ENCODE results near the gene FOXP1.
A peak's percentile ranks its signal among the peaks of the same experiment; 100 is the strongest.
"Not testable (repeated sequence)": the region's sequence is repeated elsewhere in the genome, so short reads cannot be mapped to it uniquely, and the experiment has no call there.

FOXP1 gene

GRCh38 chr3:71033681-71034220, 549.8 kb downstream of the FOXP1 start:
- DNase-seq (ENCODE audit: low read depth in 2 of 2), result no peak

DNA sequence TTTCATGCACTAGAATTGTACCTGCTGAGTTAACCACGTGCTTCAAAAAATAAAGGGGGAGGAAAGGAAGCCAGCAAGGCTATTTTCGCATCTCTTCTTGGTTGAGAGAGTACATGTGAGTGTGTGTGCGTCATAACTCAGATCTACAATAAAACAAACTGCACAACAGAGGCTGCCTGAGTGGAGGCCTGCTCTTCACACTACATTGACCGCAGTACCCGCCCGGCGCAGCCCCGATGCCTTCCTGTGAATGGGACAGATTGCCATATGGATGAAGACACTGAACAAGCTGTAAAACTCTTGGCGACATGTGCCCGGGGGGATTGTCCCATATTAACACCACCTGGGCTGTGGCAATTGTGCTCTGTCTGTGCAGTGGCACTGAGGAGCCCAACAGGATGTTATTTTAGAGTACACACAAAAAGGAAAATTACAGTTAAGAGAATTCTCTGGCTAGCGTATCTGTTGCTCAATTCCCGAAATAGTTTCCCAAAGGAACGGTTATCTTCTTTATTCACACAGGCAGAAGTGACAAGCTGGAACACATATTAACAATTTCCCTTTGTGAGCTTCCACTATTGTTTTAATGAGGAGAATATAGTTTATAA, 551.5 kb downstream of the FOXP1 start:
- DNase-seq (ENCODE audit: low read depth in 2 of 2), result no peak

DNA sequence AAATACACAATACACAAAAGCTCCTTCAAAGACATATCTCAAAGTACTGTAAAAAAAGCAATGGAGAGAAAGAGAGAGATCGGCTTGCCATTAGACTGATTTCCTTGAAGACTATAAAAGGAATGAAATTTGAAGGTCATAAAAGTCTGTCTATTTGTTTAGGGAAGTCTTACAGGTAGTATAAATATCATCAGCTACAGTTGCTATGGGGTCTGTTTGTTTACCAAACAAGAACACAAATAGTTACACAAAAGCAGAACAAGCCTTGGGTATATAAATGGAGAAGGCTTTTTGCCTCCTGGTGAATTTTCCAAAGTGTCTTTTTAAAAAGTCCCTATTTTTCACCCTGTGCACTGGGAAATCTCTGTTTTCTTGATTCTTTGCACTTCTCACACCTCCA, 552.3 kb downstream of the FOXP1 start:
- no peak for DNase-seq (ENCODE audit: low read depth in 2 of 2)

- DNase-seq (ENCODE audit: low read depth in 2 of 2), result no peak
These were observed 552.8 kb downstream of the FOXP1 start for GRCh38 chr3:71030748-71031147.

DNA sequence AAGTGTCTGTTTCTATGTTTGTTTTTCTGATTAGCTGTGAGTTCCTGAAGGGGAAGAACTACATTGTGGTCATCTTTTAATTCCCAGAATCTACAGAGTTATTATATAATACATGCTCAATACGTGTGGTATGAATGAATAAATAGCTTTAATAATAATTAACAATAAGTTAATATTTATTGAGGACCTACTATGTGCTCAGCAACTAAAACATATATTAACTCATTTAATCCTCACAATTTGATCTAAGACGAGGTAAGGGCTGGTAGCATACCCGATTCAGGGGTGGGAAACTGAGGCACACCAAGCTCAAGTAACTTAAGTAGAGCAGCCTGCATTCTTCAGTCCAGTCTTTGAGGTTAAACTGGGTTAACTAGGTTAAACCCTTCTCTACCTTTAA, 553.8 kb downstream of the FOXP1 start:
- no peak for DNase-seq (ENCODE audit: low read depth in 2 of 2)

- DNase-seq (ENCODE audit: low read depth in 2 of 2), result no peak
These were observed 554.7 kb downstream of the FOXP1 start for GRCh38 chr3:71028802-71029201.

- no peak for DNase-seq (ENCODE audit: low read depth in 2 of 2)
These were observed 555.3 kb downstream of the FOXP1 start for GRCh38 chr3:71028184-71028583.

DNA sequence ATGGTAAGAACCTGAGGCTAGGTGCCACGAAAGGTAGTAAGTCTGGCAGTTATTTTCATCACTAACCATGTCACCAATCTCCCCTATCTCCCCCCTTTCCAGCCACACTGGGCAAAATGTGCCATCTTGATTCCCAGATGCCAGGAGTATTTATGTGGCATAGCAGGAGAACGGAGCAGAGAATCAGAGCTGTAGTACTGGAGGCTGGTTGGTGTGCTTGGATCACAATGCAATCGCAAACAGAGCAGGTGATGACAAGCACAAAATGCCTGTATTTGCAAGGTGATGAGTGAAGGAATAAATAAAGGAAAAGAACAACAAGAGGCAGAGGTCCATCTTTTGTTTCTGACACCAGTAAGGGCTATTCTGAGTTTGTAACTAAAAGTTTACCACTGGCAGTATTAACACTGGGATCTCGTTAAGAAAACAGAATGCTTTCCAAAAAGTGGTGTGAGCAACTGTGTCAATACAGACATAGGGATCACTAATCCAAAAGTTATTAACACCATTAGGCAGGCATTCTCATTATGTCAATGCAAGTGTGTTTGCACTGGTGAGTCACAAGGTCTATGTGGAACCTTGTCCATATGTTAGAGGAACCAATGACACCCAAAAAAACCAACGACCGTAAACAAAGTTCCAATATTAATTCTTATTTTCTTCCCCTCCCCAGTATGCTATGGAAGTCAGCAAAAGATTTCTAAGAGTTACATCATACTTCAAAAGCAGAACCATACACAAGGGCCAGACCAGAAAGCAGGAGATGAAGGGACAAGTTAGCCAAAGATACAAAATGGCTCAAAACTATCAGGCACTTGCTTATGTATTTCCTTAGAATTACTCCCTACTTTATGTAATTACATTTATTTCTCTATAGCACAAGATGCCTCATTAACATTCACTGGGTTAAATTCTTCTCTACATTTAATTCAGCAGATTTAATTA, 556.6 kb downstream of the FOXP1 start:
- DNase-seq (ENCODE audit: low read depth in 2 of 2), result no peak

DNA sequence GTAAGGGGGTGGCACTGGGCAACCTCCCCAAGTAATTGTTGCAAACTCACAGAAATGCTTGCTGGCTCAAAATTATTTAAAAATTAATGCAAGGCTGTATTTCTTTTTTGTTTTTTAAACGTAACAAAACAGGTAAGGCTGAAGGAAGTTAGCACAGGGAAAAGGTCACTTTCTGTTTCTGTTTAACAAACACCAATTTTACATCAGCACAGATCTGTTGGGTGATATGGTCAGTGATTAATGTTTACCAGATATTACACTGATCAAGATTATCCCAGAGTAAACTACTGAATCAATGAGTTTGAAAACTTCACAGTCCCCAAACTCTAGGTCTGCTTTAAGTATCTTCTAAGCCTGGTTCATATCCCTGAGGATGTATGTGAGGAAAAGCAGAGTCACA, 558.0 kb downstream of the FOXP1 start:
- DNase-seq (ENCODE audit: low read depth in 2 of 2), result no peak

DNA sequence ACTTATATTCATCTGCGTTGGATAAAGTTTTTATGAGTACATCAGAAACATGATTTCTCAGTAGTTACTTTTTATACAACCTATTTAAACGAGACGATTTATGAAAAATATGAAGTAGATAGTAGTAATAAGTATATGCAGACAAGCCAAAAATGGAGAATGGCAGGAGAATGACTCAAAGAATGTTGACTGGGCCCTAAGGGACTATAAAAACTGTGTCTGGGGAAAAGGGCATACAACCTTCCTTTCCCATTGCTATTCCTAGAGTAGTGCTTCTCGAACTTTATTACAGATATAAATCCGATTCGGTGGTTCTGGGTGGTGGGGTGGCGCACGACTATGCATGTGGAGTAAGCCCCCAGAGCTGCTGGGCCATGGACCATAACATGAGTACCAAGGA, 558.5 kb downstream of the FOXP1 start:
- no peak for DNase-seq (ENCODE audit: low read depth in 2 of 2)

DNA sequence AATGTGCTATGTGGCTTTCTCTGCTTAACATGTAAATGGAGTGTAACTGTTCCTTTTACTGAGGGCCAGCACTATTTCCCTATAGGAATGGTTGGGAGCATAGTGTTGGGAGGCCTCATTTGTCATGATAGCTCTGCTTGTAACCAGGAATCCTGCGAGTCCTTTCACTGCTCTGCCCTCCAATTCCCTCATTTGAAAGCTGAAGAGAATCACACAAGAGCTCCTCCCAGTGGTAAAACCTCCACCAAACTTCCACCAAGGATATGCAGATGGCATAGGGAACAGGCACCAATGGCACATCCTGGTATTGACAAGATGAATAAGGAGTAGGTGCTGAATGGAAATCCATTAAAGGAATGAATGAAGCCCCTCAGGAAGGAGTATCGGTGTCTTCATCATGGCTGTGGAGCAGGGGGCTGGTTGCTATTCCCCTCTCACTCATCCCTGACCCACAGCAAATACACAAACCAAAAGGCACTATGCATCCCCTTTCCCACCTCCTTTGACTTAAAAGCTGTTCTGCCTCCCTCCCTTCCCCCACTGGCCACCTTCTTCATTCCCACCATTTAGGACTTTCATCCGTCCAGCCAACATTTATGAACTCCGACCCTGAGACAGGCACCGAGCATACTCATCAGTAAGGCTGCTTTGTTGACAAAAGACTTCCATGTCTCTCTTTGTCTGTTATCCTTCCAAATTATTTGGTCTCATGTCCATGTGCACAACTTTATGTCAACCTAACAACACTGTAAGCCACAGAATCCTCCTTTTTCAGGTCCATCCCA, 560.8 kb downstream of the FOXP1 start:
- DNase-seq (ENCODE audit: low read depth in 2 of 2), result no peak

DNA sequence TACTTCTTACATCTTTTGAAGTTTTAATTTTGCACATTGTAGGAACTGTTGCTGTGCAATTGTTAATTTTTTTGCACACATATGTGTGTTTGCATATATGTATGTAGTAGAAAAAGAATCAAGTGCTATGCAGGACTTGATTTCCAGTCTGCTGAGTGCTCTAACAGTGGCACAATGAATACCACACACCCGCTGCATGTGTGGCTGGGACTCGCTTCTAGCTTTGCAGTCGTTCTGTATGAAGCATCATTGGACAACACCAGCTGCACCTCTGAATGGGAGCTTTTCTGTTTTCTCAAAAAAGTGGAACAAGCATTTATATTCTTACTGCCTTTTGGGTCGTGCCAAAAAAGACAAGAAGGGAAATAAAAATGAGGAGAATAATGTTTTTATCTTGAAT, 564.7 kb downstream of the FOXP1 start:
- no peak for DNase-seq (ENCODE audit: low read depth in 2 of 2)

DNA sequence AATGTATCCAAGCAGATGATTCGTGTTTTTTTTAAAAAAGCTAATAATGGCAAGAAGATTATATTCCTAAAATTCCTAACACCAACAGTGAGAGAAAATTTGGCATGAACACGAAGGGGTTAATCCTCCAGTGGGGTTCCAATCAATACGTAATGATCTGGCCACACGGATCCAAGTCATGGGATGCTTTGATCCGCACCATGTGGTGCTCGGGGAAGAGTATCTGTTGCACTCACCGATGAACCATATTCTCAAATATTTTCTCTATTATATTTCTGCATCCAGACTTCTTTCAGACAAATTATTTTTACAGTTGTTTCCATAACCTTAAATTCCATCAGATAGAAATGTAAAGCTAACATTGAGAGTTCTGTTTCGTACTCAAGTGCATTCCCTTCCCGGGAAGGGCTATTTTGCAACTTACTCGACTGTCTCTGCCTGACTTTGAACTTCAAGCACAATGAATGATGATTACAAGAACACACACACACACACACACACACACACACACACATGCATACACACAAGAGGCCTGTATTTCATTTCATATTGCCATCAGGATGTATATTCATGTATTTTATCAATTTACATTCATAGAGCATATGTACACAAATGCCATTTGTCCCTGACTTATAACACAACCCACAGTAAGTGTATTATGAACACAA, 567.2 kb downstream of the FOXP1 start:
- DNase-seq (ENCODE audit: low read depth in 2 of 2), result no peak

- DNase-seq (ENCODE audit: low read depth in 2 of 2), result not testable (repeated sequence)
These were observed 568.9 kb downstream of the FOXP1 start for GRCh38 chr3:71014616-71015015.

GRCh38 chr3:71012971-71013370, 570.6 kb downstream of the FOXP1 start:
- DNase-seq (ENCODE audit: low read depth in 2 of 2), result no peak

GRCh38 chr3:71011565-71012287, 571.8 kb downstream of the FOXP1 start:
- no peak for DNase-seq (ENCODE audit: low read depth in 2 of 2)

DNA sequence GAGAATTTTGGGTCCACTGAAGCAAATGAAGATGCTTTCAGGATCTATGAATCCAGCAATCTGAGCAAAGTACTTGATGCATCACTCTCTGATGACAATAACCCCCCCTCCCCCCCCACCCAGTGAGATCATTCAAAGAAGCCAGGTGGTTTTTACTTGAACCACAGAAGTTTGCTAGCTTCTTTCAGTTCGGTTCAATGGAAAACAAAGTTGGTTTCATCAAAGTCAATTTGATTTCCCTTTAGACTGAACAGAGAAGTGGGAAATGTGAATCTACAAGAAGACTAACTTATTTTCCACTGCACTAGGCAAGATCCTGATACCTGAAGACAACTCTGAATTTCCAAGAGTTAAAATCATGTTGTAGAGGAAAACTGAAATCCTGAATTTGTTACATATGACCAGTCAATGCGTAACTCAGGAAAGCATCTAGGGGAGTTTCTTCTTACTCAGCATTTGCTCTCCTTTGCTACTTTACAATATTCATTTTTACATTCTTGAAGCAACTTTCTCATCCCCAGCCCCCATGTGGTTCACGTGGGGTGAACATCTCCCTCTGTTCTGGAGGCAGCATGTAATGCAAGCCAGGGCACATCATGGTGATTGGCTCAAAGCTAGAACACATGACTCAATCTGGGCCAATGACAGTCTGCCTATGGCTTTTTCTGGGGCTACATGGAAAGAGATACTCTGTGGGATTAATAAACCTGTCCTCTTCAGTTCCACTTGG, 572.6 kb downstream of the FOXP1 start:
- DNase-seq (ENCODE audit: low read depth in 2 of 2), result peak in 1 of 2 donors; percentile 7

DNA sequence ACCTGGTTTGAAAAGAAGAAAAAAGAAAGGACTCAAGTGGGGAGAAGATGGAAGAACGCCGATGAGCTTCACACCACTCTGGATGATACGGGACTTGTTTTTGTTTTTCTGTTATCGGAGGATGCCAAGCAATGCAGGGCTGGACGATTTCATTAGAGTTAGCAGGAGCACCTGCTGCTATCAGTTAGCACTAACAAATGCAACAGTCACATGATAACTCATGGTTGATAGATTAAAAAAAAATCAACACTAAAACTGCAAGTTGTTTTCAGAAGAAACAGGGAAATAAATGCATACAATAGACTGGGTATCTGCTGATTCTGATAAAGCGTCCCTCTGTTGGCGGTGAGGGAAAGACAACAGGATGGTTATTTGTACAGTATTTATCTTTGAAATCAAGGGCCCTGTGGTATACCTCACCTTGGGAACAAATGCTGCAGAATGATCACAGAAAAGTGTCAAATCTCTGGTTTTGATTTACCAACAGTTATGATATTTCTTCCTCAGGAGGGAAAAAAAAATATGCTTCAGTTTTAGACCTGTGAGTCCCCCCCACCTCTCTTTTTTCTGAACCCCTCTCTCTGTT, 575.1 kb downstream of the FOXP1 start:
- no peak for DNase-seq (ENCODE audit: low read depth in 2 of 2)

DNA sequence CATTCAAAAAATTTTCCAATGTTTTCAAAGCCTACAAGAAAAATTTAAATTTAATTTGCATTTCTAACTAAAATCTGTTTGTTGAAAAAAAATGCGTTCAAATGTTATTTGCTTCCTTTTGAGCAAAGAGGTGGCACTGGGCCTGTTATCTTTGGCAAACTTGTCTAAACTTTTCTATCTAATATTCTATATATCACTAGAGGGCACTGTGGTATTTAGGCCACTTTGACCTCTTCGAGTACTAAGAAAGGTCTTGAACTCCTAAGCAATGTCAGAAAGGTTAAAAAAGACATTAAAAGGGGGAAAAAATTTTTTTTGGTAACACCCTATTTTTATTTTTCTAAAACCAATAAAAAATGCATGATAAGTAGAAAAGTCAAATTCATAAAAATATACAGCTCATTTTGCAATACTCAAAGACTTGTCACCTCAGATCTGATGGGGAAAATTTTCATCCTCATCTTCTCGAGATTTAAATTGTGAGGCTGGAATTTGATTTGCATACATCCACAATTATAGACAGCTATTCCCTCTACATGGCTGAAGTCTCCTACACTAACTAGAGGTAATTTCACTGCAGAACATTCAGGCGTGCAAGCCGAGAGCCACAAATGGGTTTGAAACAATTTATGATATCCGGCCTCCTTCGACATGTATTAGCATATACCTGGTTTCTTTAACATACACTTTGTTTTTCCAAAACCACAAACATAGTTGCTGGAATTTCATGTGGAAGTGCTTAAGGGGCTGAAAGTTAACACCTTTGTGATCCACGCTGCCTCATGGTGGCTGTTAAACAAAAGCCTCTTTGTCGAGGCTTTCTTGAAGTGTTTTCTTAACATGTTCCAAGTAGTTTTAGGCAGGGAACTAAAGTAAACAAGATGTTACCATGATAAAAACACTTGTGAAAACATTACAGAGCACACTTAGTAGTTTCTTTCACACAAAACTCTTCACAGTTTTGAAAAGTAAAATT, 576.4 kb downstream of the FOXP1 start:
- DNase-seq (ENCODE audit: low read depth in 2 of 2), result no peak
